ENCODE measurements around the gene KRT26.
A peak's percentile ranks its signal among the peaks of the same experiment; 100 is the strongest.

Gene KRT26

DNA sequence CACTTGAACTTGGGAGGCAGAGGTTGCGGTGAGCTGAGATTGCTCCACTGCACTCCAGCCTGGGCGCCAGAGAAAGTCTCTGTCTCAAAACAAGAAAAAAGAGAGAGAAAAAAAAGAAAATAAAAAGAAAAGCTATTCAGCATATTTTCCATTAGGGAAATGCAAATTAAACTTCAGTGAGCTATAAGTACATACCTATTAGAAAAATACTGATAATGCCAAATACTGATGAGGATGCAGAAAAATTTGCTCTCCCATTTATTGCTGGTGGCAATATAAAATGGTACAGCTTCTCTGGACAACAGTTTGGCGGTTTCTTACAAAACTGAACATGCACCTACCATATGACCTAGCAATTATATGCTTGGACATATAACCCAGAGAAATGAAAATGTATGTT is 40.6 kb upstream of the KRT26 start:
- peaks cover 22% of the 10 kb centered on the region for H3K36me3 Mint-ChIP-seq (ENCODE audit: low read depth)
- H3K9me3 Mint-ChIP-seq = no peaks in the 10 kb centered on the region
- H3K4me1 Mint-ChIP-seq = peaks cover 14% of the 10 kb centered on the region
- H3K4me3 Mint-ChIP-seq = no peak overlapping the region
- TF ChIP-seq, protein P1, sequence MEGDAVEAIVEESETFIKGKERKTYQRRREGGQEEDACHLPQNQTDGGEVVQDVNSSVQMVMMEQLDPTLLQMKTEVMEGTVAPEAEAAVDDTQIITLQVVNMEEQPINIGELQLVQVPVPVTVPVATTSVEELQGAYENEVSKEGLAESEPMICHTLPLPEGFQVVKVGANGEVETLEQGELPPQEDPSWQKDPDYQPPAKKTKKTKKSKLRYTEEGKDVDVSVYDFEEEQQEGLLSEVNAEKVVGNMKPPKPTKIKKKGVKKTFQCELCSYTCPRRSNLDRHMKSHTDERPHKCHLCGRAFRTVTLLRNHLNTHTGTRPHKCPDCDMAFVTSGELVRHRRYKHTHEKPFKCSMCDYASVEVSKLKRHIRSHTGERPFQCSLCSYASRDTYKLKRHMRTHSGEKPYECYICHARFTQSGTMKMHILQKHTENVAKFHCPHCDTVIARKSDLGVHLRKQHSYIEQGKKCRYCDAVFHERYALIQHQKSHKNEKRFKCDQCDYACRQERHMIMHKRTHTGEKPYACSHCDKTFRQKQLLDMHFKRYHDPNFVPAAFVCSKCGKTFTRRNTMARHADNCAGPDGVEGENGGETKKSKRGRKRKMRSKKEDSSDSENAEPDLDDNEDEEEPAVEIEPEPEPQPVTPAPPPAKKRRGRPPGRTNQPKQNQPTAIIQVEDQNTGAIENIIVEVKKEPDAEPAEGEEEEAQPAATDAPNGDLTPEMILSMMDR (IDR thresholded peaks at IDR 0.05; ENCODE audit: unreplicated experiment in 3 of 3) = no peak
- H3K27me3 Mint-ChIP-seq (ENCODE audit: low read depth) = peaks cover 62% of the 10 kb centered on the region
- H3K27ac Mint-ChIP-seq = no peak overlapping the region

DNA sequence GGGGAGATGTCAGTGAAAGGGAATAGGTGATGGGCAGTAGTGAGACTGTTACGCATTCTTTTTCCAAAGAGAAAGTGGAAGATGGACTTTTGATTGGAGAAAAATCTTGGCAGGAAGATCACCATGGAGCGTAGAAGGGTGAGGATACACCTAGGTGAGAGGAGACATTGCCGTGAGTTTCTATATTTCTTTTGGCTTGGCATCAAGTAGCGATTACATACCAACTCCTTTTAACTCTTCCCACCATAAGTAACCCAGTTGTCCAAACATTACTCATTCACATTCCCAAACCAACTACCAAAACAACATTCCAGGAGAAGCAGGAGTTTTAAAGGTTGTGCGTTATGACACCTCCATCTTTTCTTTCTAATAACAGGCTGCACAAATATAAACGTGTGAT is 38.5 kb upstream of the KRT26 start:
- peaks cover 7% of the 10 kb centered on the region for H3K36me3 Mint-ChIP-seq (ENCODE audit: low read depth)
- H3K4me1 Mint-ChIP-seq = peaks cover 3% of the 10 kb centered on the region
- TF ChIP-seq, protein P1 (IDR thresholded peaks at IDR 0.05; ENCODE audit: unreplicated experiment in 3 of 3) = no peak
- no peaks in the 10 kb centered on the region for H3K9me3 Mint-ChIP-seq
- H3K4me3 Mint-ChIP-seq = no peak overlapping the region
- H3K27me3 Mint-ChIP-seq (ENCODE audit: low read depth) = peaks cover 75% of the 10 kb centered on the region
- H3K27ac Mint-ChIP-seq = no peak overlapping the region

DNA sequence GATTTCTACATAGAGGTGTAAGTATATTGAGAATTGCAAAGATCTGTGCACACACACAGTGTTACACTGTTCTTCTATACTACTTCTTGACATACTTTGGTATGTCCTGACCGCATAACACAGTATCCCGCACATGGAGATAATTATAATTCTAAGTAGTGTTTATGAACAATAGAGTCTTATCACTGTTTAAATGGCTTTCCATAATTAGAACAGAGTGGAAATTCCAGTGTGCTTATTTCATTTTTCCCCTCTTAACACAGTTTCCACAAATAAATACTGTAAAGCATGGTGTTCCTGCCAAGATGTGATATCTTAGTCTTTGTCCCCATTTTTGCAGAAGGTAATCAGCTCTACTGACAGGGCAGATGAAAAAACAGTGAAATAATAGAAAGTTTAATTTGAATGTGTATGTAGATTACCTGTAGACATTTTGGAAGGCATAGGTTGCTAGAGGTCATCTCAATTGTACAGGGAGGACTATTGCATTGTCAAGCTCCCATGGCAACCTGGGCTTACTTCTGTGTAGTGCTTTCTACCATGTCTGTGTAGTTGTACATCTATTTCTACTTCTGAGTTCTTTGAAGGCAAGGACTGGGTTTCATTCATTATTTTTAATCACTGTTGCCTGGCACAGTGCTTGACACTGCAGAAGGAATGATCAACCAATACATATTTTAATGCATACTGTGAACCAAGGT is 37.9 kb upstream of the KRT26 start:
- no peaks in the 10 kb centered on the region for H3K9me3 Mint-ChIP-seq
- no peak overlapping the region for H3K4me3 Mint-ChIP-seq
- peaks cover 5% of the 10 kb centered on the region for H3K36me3 Mint-ChIP-seq (ENCODE audit: low read depth)
- peaks cover 3% of the 10 kb centered on the region for H3K4me1 Mint-ChIP-seq
- no peak overlapping the region for H3K27ac Mint-ChIP-seq
- peaks cover 81% of the 10 kb centered on the region for H3K27me3 Mint-ChIP-seq (ENCODE audit: low read depth)
- TF ChIP-seq, protein P1 (IDR thresholded peaks at IDR 0.05; ENCODE audit: unreplicated experiment in 3 of 3) = no peak

DNA sequence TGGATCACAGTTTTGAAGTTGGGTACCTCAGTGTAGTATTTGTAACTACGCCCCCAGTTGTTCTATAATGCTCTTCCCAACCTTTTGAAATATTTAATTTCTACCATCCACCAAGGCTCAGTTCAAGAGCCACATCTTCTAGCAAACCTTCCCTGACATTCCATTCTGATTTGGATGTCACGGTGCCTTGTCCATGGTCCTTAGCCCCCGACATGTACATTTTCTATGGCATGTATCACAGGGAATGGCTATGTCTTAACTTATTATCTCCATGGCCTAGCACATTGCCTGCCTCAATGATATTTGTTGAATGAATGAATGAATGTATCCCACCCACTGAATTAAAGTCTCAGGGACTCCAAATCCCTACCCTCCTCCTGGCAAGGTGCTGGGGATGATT is 34.1 kb upstream of the KRT26 start:
- Mint-ChIP-seq H3K27ac (no peak overlapping the region), H3K9me3 (no peaks in the 10 kb centered on the region), H3K27me3 (ENCODE audit: low read depth) (peaks cover 72% of the 10 kb centered on the region), H3K36me3 (ENCODE audit: low read depth) (no peaks in the 10 kb centered on the region), H3K4me3 (no peak overlapping the region), H3K4me1 (peaks cover under 1% of the 10 kb centered on the region)
- TF ChIP-seq, protein P1 (IDR thresholded peaks at IDR 0.05; ENCODE audit: unreplicated experiment in 3 of 3) = no peak

DNA sequence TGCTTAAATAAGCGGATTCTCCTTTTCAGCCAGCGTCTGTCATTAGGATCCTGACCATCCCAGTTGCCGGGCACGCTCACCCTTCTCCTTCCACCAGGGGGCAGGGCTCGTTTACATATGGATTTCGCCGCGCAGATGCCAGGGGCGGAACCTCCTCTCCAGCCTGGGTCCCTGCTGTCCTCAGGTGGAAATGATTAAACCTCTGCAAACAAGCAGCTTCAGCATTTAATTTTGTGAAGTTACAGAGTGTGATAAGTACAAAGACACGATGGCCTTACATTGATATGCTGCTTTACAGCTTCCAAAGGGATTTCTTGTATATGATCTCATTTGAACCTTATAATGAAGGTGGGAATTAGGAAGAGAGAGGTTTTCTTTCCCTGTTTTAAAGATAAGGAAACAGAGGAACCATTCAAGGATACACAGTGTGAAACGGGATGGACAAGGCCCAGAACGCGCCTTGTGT is 31.6 kb upstream of the KRT26 start:
- Mint-ChIP-seq H3K27ac (no peak overlapping the region), H3K27me3 (ENCODE audit: low read depth) (peaks cover 60% of the 10 kb centered on the region), H3K4me3 (no peak overlapping the region), H3K9me3 (no peaks in the 10 kb centered on the region), H3K36me3 (ENCODE audit: low read depth) (no peaks in the 10 kb centered on the region), H3K4me1 (no peaks in the 10 kb centered on the region)
- TF ChIP-seq, protein P1 (IDR thresholded peaks at IDR 0.05; ENCODE audit: unreplicated experiment in 3 of 3) = peak; percentile 88 to 95 (median 89)

DNA sequence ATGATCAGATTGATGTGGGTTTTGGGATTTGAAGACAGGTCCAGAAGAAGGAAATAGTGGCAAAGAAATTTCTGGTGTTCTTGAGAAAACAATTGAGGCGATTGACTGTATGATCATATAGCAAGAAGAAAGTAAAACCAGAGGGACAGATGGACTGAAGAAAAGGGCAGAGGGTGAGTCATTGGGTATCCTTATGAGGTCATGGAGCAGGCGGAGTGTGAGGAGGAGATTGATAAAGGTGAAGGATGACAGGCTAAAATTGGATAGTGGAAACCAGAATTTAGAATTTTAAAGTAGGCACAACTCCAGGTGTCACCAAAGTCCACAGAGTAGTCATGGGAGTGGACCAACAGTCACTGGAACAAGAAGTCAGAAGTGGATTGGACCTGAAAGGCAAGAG is 29.2 kb upstream of the KRT26 start:
- Mint-ChIP-seq H3K36me3 (ENCODE audit: low read depth) (no peaks in the 10 kb centered on the region), H3K9me3 (no peaks in the 10 kb centered on the region), H3K27ac (no peak overlapping the region), H3K27me3 (ENCODE audit: low read depth) (peaks cover 40% of the 10 kb centered on the region), H3K4me1 (no peaks in the 10 kb centered on the region), H3K4me3 (no peak overlapping the region)
- TF ChIP-seq, protein P1 (IDR thresholded peaks at IDR 0.05; ENCODE audit: unreplicated experiment in 3 of 3) = no peak
